ENCODE data around the gene SOX15. TPM values are rescaled to one million over a fixed set of nuclear protein-coding genes. Genes with fewer than 3 reads are reported as not detected.
A peak's percentile ranks its signal among the peaks of the same experiment; 100 is the strongest.

The SOX15 gene
- total and polyA plus RNA-seq, 3 donors from 2014 or later, result 2.6 to 4.0 (median 2.8) TPM

DNA sequence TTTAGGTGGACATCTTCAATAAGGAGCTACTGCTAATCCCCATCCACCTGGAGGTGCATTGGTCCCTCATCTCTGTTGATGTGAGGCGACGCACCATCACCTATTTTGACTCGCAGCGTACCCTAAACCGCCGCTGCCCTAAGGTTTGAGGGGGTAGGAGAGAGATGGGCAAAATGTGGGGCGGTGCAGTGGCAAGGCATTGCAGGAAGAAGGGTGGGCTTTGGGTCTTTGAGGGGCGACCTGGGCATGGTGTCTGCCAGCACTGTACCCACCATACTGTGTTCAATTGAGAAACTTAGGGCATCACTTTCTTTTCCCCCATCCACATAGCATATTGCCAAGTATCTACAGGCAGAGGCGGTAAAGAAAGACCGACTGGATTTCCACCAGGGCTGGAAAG, 19.5 kb downstream of the SOX15 start:
- H3K27me3 ChIP-seq, result no peaks in the 10 kb centered on the region
- 94 to 98% methylated on average over 10 of the region's 10 CpGs for WGBS, 2 donors
- intact Hi-C loops (cut with DNase I; ENCODE audit: low total_unique reads), result no loop called here
- H3K4me3 ChIP-seq, result no peak overlapping the region
- TF ChIP-seq, protein P1, sequence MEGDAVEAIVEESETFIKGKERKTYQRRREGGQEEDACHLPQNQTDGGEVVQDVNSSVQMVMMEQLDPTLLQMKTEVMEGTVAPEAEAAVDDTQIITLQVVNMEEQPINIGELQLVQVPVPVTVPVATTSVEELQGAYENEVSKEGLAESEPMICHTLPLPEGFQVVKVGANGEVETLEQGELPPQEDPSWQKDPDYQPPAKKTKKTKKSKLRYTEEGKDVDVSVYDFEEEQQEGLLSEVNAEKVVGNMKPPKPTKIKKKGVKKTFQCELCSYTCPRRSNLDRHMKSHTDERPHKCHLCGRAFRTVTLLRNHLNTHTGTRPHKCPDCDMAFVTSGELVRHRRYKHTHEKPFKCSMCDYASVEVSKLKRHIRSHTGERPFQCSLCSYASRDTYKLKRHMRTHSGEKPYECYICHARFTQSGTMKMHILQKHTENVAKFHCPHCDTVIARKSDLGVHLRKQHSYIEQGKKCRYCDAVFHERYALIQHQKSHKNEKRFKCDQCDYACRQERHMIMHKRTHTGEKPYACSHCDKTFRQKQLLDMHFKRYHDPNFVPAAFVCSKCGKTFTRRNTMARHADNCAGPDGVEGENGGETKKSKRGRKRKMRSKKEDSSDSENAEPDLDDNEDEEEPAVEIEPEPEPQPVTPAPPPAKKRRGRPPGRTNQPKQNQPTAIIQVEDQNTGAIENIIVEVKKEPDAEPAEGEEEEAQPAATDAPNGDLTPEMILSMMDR (IDR thresholded peaks at IDR 0.05), result no peak
- no peak for TF ChIP-seq POLR2A (IDR thresholded peaks at IDR 0.05)
- no peak overlapping the region for H3K27ac ChIP-seq
- no peaks in the 10 kb centered on the region for H3K9me3 ChIP-seq
- no peak for DNase-seq
- H3K4me1 ChIP-seq, result peaks cover 17% of the 10 kb centered on the region
- H3K36me3 ChIP-seq (ENCODE audit: low read depth, missing control alignments), result no peaks in the 10 kb centered on the region

DNA sequence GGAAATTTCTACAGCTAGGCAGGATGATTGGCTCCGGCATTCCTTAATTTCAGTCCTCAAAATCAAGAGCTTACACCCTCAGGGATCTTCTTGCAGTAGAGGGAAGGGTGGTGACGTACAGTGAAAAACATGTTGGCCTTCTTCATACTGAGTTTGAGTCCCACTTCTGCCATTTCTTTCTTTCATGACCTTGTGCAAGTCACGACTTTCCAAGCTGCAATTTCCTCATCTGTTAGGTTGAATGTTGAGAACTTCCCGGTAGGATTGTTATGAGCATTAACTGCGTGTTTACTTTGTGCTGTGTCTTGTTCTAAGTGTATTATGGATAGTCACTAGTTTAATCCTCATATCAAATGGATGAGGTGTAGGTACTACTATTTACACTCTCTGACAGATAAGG, 20.3 kb downstream of the SOX15 start:
- DNase-seq, result no peak
- no peak overlapping the region for H3K27ac ChIP-seq
- 76 to 86% methylated on average over 5 of the region's 5 CpGs for WGBS, 2 donors
- no peaks in the 10 kb centered on the region for H3K9me3 ChIP-seq
- H3K4me3 ChIP-seq, result no peak overlapping the region
- TF ChIP-seq, protein P1 (IDR thresholded peaks at IDR 0.05), result no peak
- TF ChIP-seq POLR2A (IDR thresholded peaks at IDR 0.05), result no peak
- intact Hi-C loops (cut with DNase I; ENCODE audit: low total_unique reads), result loop anchor here (10.0 kb wide), 1 partner anchor 215 kb away; the partner anchor contains the start of genes KCTD11 and TMEM95
- peaks cover 12% of the 10 kb centered on the region for H3K4me1 ChIP-seq
- H3K36me3 ChIP-seq (ENCODE audit: low read depth, missing control alignments), result no peaks in the 10 kb centered on the region
- no peaks in the 10 kb centered on the region for H3K27me3 ChIP-seq

GRCh38 chr17:7563115-7563869, 26.6 kb downstream of the SOX15 start:
- Histone ChIP-seq H3K4me3 (peak overlapping the region in 1 of 2 donors; percentile 76), H3K9me3 (no peaks in the 10 kb centered on the region), H3K36me3 (ENCODE audit: low read depth, missing control alignments) (no peaks in the 10 kb centered on the region), H3K27ac (no peak overlapping the region), H3K4me1 (peaks cover 42% of the 10 kb centered on the region), H3K27me3 (no peaks in the 10 kb centered on the region)
- TF ChIP-seq POLR2A (IDR thresholded peaks at IDR 0.05), result no peak
- TF ChIP-seq, protein P1 (IDR thresholded peaks at IDR 0.05), result no peak
- intact Hi-C loops (cut with DNase I; ENCODE audit: low total_unique reads), result loop anchor here (10.0 kb wide), 1 partner anchor 208 kb away; the partner anchor contains the start of genes KCTD11 and TMEM95
- DNase-seq, result no peak
- 63 to 65% methylated on average over 22 to 30 of the region's 30 CpGs for WGBS, 2 donors

GRCh38 chr17:7562208-7562605, 27.7 kb downstream of the SOX15 start:
- WGBS, 2 donors, result 0% methylated on average over 14 to 27 of the region's 28 CpGs
- TF ChIP-seq, protein P1 (IDR thresholded peaks at IDR 0.05), result no peak
- no peak for TF ChIP-seq POLR2A (IDR thresholded peaks at IDR 0.05)
- Histone ChIP-seq H3K4me3 (peak overlapping the region; percentile 76 to 93), H3K4me1 (peaks cover 53% of the 10 kb centered on the region), H3K36me3 (ENCODE audit: low read depth, missing control alignments) (no peaks in the 10 kb centered on the region), H3K27ac (peak overlapping the region; percentile 67 to 92), H3K9me3 (no peaks in the 10 kb centered on the region), H3K27me3 (no peaks in the 10 kb centered on the region)
- no peak for DNase-seq
- intact Hi-C loops (cut with DNase I; ENCODE audit: low total_unique reads), result loop anchor here (10.0 kb wide), 1 partner anchor 207 kb away; the partner anchor contains the start of genes KCTD11 and TMEM95

Data from testis (tissue), 3 donors.